Measurements from ENCODE around the gene SPR. TPM values are rescaled to one million over a fixed set of nuclear protein-coding genes. Genes with fewer than 3 reads are reported as not detected.
"Not testable (repeated sequence)": the region's sequence is repeated elsewhere in the genome, so short reads cannot be mapped to it uniquely, and the experiment has no call there.

The SPR gene
- total RNA-seq, 1 donor, result 0.54 TPM

GRCh38 chr2:72888438-72889202, 1.4 kb downstream of the SPR start:
- no peak for DNase-seq (ENCODE audit: low read depth in 2 of 3, low spot score in 2 of 3)

DNA sequence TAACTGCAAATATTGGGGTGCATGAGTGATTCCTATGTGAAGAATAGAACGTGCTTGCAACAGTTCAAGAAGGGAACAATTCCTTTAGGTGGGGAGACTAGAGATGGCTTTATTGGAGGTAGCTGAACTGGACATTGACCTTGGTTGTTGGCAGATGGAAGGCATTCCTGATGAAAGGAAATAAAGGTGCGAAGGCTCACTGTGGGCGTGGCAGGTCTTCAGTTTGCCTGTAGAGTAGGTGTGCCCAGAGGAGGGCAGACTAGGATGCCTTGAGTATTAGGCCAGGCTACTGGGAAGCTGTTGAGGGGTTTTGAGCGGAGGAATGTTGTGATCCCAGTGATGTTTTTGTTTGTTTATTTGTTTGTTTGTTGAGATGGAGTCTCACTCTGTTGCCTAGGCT, 2.8 kb downstream of the SPR start:
- no peak for DNase-seq (ENCODE audit: low read depth in 2 of 3, low spot score in 2 of 3)

- DNase-seq (ENCODE audit: low read depth in 2 of 3, low spot score in 2 of 3), result no peak
Observed at GRCh38 chr2:72891091-72891818, 4.0 kb downstream of the SPR start.

GRCh38 chr2:72892506-72893173, 5.4 kb downstream of the SPR start:
- peak in 2 of 3 donors; percentile 71 to 79 for DNase-seq (ENCODE audit: low read depth in 2 of 3, low spot score in 2 of 3)

DNA sequence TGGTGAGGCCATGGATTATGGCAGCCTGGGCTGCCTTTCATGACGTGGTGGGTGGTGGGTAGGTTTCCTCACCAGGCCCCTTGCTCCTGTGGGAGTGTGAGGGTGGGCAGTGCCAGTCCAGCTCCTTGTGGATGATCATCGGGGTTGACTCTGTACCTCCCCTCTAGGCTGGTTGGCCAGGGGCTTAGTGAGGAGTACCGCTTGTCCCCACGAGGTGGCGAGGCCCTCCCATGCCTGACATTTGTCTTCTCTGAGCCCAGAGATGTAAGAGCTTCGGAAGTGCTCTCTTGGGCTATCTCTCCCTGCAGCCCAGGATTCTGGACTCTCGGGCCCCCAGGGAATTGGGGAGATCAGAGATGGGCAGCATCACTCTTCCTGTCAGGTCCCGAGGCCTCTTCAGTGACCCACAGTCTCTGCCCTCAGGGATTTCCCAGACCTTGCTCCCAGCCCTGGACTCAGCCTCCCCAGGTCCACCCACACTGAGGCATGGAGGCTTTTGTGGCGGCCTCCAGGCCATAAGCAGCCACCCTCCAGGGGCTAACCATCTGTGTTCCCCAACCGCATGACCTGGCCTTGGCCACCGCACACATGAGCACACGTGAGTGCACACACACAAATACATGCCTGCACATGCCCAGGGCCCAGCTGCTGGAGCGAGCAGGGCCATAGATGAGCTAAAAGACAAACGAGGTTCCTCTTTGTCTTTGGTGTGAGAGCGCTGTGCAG, 6.5 kb downstream of the SPR start:
- DNase-seq (ENCODE audit: low read depth in 2 of 3, low spot score in 2 of 3), result peak in 2 of 3 donors; percentile 56 to 69

DNA sequence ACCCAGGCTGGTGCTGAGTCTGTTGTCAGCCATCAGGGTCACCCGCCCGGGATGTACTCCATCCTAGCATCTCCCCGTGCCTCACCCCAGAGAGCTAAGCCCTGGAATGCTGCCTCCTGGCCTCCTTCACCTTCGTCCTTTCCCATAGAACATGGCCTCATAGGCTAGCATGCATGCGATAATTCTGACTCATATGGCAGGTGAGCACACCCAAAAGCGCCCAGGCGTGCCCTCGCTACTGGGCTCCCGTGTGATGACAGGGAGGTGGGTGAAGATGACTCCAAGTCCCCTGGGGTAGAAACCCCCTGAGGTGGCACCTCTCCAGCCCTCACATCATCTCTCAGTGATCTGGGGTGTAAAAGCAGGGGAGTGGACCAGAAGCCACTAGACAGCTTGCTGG, 7.3 kb downstream of the SPR start:
- DNase-seq (ENCODE audit: low read depth in 2 of 3, low spot score in 2 of 3), result no peak

- no peak for DNase-seq (ENCODE audit: low read depth in 2 of 3, low spot score in 2 of 3)
Observed at GRCh38 chr2:72895154-72895553, 7.9 kb downstream of the SPR start.

GRCh38 chr2:72895759-72896281, 8.6 kb downstream of the SPR start:
- no peak for DNase-seq (ENCODE audit: low read depth in 2 of 3, low spot score in 2 of 3)

GRCh38 chr2:72896446-72896845, 9.2 kb downstream of the SPR start:
- no peak for DNase-seq (ENCODE audit: low read depth in 2 of 3, low spot score in 2 of 3)

- DNase-seq (ENCODE audit: low read depth in 2 of 3, low spot score in 2 of 3), result no peak
Observed at GRCh38 chr2:72897785-72898584, 10.8 kb downstream of the SPR start.

DNA sequence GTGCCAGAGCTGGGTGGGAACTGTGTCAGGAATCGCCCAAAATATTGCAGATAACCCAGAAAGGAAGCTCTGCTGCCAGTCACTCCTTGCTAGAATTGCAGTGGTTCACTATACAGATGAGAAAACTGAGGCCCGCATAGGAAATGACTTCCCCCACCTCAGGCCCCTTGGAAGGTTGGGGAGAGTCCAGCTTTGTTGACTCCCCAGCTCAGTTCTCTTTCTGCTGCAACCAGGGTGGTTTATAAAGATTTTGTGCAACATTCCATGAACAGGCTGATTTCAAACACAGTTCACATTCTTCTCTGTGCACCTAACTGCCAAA, 11.3 kb downstream of the SPR start:
- no peak for DNase-seq (ENCODE audit: low read depth in 2 of 3, low spot score in 2 of 3)

GRCh38 chr2:72900191-72900825, 13.1 kb downstream of the SPR start:
- no peak for DNase-seq (ENCODE audit: low read depth in 2 of 3, low spot score in 2 of 3)

- DNase-seq (ENCODE audit: low read depth in 2 of 3, low spot score in 2 of 3), result no peak
Observed at GRCh38 chr2:72901426-72901825, 14.2 kb downstream of the SPR start.

- not testable (repeated sequence) for DNase-seq (ENCODE audit: low read depth in 2 of 3, low spot score in 2 of 3)
Observed at GRCh38 chr2:72907369-72907768, 20.2 kb downstream of the SPR start.

- no peak for DNase-seq (ENCODE audit: low read depth in 2 of 3, low spot score in 2 of 3)
Observed at GRCh38 chr2:72908741-72909140, 21.5 kb downstream of the SPR start.

DNA sequence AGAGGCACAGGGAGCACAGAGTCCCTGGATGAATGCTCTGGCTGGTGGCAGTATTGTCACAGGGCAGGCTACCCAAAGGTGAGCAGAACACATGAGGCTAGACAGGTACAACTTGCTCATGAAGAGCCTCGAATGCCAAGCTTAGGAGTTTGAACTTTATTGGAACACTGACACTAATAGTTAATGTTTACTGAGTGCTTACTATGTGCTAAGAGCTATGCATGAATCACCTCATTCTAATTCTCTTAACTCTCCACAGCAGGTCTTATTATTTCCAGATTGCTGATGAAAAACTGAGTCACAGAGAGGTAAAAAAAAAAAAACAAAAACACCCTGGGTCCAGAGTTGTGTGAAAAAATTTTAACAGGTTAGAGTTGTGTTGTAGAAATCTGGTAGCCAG, 24.0 kb downstream of the SPR start:
- DNase-seq (ENCODE audit: low read depth in 2 of 3, low spot score in 2 of 3), result no peak

GRCh38 chr2:72913486-72914205, 26.4 kb downstream of the SPR start:
- no peak for DNase-seq (ENCODE audit: low read depth in 2 of 3, low spot score in 2 of 3)

GRCh38 chr2:72914206-72914559, 27.0 kb downstream of the SPR start:
- DNase-seq (ENCODE audit: low read depth in 2 of 3, low spot score in 2 of 3), result no peak

Measured in hematopoietic multipotent progenitor cell (in vitro differentiated cells).